T-helper 1 cell (primary cell): Measurements from ENCODE around the gene USP6NL.
"Not testable (repeated sequence)": the region's sequence is repeated elsewhere in the genome, so short reads cannot be mapped to it uniquely, and the experiment has no call there.

Experiments used
- DNase-seq, 5 donors: peaks; one replicate each; pipeline ENCODE4 v3.0.0-alpha.2; 2012 to 2020

The USP6NL gene

DNA sequence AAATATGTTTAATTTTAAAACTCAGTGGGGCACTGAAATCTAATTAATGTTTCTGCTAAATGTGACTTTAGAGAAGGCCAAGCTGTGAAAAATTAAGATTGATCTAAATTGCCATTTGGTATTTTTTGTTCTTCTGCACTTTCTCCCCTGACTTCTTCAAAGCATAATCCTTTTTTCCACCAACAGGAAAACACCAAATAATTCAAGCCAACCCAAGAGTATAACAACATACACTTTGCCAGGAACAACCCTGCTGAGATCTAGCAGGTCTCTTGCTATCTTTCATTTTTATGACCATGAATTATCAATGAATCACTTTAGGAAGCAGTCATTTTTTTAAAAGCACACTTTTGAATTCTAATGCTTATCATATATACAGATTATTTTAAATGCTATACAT is 100.1 kb downstream of the USP6NL start:
- DNase-seq, result no peak

DNA sequence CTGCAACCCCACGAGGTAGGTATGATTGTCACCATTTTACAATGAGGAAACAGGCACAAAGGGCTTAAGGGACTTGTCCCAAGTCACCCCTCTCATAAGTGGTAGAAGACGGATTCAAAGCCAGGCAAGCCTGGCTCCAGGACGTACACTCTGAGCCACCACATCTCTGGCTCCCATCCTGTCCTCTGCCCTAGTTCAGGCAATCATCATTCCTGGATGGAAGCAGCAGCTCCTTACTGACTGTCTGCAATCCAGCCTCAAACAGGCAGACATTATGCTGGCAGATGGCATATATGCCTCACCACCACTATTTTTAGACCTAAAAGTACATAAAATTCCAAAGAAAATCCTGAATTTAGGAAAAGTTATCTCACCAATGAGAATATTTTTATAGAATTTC is 100.7 kb downstream of the USP6NL start:
- DNase-seq, result no peak

DNA sequence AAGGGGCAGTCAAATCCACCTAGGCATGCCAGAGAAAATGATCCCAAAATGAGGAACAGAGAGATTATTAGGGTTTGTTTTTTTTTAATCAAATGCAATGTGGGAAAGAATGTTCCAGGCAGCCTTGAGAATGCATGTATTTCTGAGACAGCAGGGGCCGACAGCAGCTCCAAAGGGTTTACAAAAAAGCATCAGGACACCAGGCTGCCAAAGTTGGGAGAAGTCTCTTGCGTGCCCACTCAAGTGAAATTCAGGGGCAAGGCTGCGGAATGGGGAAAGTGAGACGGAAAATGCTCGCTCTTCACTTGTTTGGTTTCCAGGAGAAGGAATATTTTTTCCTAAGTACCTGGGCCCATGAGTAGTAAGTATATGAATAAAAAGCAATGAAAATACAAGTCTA is 101.2 kb downstream of the USP6NL start:
- DNase-seq, result no peak

DNA sequence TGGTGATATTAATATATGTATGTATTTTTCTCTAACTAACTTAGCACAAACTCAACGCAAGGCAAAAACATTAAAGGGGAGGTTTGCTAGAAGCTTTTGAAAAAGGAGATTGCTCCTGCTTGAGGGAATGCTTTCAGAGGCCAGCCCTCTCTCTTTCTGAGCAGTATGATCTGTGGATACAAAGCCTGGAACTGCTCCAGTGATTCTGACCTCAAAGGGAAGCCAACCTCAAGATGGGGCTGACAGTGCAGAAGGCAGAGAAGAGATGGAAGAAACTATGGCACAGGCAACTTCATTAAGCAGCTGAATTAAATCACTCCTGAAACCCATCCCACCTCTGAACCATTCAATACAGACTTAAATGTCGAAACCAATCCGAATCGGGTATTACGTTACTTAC is 102.4 kb downstream of the USP6NL start:
- DNase-seq, result no peak

DNA sequence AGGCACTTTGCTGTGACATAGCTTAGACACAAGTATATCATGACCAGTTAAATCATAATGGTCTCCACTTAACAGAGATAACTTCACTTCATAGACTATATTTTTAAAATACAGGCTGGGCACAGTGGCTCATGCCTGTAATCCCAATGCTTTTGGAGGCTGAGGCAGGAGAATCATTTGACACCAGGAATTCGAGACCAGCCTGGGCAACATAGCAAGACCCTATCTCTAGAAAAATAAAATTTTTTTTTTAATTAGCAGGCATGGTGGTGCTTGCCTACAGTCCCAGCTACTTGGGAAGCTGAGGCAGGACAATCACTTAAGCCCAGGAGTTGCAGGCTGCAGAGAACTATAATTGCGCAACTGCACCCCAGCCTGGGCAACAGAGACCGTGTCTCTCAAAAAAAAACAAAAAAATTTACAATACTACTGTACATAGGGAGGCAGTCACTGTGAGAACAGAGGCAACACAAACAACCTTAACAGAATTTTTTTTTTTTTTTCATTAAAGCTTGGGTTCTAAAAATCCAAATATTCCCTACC is 105.1 kb downstream of the USP6NL start:
- no peak for DNase-seq

DNA sequence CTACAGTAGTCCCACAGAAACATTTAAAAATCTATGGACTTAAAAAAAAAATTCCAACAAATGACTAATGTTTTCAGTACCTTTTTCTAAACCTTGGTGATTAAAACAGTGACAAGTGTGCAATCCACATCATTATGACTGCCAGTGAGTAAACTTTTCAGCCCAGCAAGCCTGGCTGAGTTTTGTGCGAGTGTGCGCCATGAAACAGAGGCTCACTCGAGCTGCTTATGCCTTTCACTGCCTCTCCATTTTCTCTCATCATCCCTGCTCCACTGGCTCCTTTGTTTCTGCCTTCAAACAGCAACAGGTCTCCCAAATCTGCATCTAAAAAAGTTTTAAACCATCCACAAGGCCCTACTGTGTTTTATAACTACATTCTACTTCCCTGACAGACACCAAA is 105.8 kb downstream of the USP6NL start:
- no peak for DNase-seq

DNA sequence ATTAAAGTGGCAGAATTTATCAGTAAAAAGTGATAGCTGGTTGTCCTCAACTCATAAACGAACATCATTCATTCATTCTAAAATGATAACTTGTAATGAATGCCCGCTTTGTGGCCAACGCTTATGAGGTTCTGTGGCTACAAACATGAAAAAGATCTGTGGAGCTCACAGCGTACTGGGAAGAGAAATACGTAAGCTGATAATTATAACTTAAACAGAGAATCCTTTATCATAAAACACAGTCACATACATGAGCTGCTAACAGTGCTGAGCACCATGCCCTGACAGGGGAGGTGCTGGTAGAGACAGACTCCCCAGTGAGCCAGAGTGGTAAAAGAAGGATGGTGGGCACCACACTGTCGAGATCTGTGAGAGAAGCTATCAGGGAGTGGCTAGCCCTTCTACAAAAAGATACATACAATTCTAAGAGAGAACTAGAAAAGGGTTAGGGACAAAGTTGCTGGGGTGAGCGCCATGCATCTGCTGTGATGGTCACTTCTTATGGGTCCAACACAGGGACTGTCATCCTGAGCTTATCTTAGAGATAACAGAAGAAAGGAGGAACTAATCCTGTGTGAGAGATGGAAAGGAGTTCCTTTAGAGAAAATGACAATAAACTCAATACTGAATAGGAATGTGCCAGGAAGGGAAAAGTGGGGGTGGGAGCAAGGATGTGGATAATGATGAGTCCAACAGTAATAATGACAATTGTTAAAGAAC is 106.7 kb downstream of the USP6NL start:
- no peak for DNase-seq

DNA sequence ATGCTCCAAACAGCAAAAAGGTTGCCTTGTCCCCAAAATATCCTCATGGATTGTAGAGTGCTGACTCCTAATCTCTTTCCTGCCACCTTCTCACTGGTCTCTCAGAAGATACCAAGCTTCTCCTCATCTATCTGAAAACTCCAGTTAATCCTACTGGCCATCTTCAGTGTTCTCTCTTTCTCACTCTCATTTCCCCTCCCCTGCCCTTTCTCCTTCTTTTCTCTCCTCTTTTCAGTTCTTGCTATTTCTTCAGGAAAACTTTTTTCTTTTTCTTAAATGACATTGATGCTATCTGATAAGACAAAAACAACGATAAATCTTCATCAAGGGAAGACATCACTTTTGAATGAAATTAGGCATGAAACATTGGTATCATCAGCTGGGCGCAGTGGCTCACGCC is 109.8 kb downstream of the USP6NL start:
- DNase-seq, result no peak

DNA sequence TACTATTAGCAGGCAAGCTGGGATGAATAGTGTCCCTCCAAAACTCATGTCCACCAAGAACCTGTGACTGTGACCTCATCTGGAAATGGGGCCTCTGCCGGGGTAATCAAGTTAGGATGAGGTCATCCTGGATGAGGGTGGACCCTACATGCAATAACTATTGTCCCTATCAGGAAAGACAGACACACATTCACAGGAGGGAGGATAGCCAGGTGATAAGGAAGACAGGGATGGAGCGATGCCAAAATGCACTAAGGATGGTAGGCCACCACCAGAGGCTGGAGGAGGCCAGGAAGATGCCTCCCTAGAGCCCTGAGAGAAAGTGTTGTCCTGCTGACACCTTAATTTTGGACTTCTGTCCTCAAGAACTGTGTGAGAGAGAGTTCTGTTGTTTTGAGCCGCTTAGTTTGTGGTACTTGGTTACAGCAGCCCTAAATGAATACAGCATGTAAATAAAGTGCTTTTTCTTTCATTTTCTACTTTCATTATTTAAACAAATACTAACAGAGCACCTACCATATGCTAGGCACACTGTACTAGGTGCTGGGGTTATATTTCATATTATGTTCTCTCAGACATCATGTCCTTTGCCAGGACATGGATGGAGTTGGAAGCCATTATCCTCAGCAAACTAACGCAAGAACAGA is 111.9 kb downstream of the USP6NL start:
- DNase-seq, result no peak

GRCh38 chr10:11498399-11498798 is 113.1 kb downstream of the USP6NL start:
- no peak for DNase-seq

DNA sequence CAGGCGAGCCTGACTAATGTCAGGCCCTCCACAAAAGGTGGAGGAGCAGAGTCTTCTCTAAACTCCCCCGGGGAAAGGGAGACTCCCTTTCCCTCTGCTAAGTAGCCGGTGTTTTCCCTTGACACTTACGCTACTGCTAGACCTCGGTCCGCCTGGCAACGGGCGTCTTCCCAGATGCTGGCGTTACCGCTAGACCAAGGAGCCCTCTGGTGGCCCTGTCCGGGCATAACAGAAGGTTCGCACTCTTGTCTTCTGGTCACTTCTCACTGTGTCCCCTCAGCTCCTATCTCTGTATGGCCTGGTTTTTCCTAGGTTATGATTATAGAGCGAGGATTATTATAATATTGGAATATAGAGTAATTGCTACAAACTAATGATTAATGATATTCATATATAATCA is 116.5 kb downstream of the USP6NL start:
- not testable (repeated sequence) for DNase-seq

DNA sequence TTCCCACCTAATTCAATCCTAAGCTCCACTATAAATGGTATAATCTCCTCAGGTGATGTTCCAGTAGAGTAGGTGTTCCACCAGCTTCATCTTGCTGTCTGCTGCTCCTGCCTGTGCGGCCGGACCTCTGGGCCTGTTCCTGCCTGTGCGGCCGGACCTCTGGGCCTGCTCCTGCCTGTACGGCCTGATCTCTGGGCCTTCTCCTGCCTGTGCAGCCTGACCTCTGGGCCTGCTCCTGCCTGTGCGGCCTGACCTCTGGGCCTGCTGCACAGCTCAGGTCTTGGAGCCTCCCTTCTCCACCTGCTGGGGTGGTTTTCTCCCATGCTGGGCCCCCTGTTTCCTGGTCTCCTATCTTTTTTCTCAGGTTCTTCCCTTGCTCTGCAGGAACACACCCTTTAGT is 117.8 kb downstream of the USP6NL start:
- no peak for DNase-seq

DNA sequence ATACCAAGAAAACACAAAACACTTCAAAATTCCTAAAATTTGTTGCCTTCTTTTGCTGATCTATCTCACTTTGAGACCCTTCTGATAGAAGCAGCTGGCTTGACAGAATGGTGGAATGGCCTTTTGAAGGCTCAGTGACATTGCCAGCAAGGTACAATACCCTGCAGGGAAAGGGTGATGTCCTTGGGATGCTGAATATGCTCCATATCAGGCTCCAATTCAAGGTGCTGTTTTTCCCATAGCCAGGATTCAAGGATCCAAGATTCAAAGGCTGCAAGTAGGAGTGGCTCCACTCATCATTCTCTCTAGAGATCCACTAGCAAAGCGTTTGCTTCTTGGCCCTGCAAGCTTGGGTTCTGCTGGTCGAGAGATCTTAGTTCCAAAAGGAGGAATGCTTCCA is 120.4 kb downstream of the USP6NL start:
- no peak for DNase-seq

- no peak for DNase-seq
Observed at GRCh38 chr10:11489591-11489990, 121.9 kb downstream of the USP6NL start.

DNA sequence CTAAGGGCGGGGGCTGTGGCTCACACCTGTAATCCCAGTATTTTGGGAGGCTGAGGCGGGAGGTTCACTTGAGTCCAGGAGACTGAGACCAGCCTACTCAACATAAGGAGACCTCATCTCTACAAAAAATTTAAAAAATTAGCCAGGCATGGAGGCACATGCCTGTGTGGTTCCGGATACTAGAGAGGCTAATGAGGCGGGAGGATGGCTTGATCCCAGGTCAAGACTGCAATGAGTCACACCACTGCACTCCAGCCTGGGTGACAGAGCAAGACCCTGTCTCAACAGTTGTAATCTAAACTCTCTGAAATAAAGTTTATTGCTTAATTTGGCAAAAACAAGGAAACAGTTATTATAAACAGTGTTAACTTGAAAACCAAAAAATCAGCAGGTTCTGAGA is 123.3 kb downstream of the USP6NL start:
- no peak for DNase-seq

DNA sequence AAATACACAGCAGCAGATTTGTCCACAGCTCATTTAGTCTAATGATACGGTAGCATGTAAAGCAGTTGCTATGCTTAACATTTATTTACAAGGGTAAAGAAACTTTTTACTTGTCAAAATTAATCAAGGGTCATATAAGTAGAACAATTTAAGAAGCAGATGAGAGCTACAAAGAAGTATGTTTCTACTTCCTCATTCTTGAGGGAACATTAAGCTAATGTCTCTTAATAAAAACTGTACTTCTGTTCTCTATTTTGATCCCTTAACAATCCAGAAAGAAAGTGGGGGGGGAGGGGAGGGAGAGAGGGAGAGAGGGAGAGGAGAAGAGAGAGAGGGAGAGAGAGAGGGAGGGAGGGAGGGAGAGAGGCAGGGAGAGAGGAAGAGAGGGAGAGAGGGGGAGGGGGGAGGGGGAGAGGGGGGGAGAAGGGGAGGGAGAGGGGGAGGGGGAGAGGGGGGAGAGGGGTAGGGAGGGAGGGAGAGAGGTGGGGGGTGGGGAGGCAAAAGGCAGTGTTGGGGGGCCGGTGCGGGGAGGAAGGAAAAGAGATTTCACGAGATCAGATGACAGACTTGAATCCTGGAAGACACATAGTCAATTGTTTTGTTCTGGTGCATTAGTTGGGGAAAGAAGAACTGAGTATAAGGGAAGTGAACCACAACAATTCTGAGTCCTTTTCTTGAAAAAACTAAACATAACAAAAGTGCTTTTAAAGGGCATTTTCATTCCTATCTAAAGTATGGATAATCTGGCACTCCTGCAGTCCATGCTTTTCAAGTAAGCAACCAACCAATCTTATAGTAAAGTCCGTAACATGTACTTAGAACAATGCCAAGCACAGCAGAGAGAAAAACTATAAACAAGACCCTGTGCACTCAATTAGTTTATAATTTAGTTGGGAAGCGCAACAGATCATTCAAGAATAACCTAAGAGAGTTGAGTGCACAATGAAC is 128.0 kb downstream of the USP6NL start:
- DNase-seq, result no peak

DNA sequence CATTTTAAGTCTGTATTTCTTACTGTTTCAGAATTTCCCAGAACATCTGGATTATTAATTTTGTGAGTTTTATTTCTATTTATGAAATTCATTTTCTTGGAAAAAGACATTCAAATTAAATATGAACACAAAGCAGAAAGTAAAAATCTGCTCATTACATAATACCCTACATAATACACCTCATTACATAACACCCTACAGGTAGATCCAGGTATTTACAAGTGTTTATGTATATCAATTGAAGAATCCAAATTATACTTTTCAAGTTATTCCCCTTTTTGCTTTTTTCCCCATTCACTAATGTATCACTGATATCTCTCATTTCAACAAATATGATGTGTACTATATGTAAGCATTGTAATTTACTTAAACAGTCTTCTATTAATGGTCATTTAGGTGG is 129.1 kb downstream of the USP6NL start:
- DNase-seq, result no peak

GRCh38 chr10:11480687-11481086 is 130.8 kb downstream of the USP6NL start:
- DNase-seq, result no peak

DNA sequence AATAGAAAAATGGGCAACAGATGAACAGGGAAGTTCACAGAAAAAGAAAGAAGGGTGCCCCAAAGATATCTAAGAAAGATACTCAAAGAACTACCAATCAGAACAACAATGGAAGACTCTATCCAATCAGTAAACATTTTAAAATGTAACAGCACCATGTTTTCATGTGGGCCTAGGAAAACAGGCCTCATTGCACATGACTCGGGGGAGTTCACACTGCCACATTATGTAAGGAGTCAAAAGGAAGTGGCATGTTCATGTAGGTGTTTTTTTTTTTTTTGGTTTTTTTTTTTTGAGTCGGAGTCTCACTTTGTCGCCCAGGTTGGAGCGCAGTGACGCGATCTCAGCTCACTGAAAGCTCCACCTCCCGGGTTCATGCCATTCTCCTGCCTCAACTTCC is 132.2 kb downstream of the USP6NL start:
- DNase-seq, result no peak

- DNase-seq, result no peak
Observed at GRCh38 chr10:11478807-11479206, 132.6 kb downstream of the USP6NL start.

DNA sequence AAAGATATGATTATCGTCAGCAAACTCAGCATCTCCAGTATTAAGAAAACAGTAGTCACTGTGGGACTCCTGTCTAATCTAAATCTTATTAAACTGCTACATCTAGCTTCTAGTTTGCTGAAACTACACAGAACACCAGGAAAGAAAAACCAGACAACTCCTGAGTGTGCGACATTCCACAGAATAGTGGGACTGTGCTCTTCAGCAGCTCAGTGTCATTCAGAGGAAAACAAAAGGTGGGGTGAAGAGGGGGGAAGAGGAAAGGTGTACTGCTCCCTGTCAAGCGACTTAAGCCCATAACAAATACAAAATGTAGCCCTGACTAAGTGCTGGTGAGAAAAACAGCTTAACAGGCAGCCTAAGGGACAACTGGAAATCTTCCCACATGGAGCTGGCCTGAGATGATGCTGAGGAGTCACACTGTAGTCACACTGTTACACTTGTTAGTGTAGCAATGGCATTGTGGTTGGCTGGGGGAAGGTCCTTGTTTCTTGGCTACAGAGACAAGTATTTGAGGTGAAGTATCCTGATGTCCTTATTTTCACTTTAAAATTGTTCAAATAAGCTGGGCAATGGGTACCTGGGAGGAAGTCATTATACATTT is 135.5 kb downstream of the USP6NL start:
- DNase-seq, result no peak

DNA sequence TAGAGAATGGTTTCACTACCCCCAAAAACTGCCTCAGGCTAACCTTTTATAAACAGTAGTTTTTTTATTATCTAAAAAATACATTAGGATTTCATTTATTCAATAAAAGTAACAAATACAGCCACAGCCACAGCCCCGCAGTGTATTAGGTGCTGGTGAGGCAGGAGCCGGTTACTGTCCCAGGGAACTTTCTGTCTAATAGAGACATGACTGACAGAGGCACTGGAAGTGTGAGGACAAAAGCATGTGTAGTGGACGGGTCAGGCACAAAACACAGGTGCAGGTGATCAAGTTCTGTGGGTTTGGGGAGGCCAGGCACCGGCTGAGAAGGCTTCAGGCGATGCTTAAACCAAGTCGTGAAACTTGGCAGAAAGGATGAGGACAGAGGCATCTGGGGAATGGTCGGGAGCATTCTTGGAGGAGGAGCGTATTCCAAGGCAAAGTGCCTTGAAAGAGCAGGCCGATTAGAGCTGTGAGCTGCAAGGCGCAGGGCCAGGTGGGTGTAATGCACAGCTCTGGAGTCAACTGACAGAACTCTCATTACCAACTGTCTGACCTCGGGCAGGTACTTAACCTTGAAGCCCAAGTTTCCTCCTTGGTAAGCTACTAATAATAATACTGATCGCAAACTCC is 138.2 kb downstream of the USP6NL start:
- no peak for DNase-seq
